ENCODE results near the gene STXBP2. TPM values are rescaled to one million over a fixed set of nuclear protein-coding genes. Genes with fewer than 3 reads are reported as not detected.

The STXBP2 gene
- total RNA-seq, 1 experiment from 2014 or later, result 94.4 TPM

DNA sequence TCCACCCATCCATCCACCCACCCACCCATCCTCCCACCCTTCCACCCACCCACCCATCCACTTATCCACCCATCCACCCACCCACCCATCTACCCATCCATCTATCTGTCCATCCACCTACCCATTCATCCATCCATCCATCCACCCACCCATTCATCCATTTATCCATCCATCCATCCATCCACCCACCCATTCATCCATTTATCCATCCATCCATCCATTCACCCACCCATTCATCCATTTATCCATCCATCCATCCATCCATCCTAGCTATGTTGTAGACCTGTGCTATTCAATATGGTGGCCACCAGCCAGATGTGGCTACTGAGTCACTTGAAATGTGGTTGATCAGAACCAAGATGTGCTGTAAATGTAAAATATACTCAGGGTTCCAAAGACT, 36.2 kb upstream of the STXBP2 start:
- ChIA-PET CTCF (no interaction called here), POLR2A (no interaction called here)
- Mint-ChIP-seq H3K4me1 (ENCODE audit: insufficient read depth, unreplicated experiment) (no peaks in the 10 kb centered on the region), H3K36me3 (ENCODE audit: insufficient read depth, unreplicated experiment) (no peaks in the 10 kb centered on the region), H3K27ac (ENCODE audit: low read depth, unreplicated experiment) (no peak overlapping the region), H3K9me3 (ENCODE audit: unreplicated experiment) (peaks cover 5% of the 10 kb centered on the region), H3K27me3 (ENCODE audit: insufficient read depth, unreplicated experiment) (no peaks in the 10 kb centered on the region), H3K4me3 (ENCODE audit: unreplicated experiment) (no peak overlapping the region)
- intact Hi-C loops (cut with micrococcal nuclease), result no loop called here
- DNase-seq (ENCODE audit: unreplicated experiment), result no peak
- TF ChIP-seq CTCF (IDR thresholded peaks at IDR 0.05; ENCODE audit: unreplicated experiment), result no peak
- BruUV-seq (replicated peaks), result no TSS peak

GRCh38 chr19:7602240-7602934, 34.5 kb upstream of the STXBP2 start:
- H3K4me3 Mint-ChIP-seq (ENCODE audit: unreplicated experiment), result no peak overlapping the region
- ChIA-PET POLR2A (interaction anchor here (0.7 kb wide), 1 partner anchor 16 kb away, joined by 3 read pairs; no protein-coding TSS in a partner anchor), CTCF (interaction anchor here (0.6 kb wide), 1 partner anchor 342 kb away, joined by 3 read pairs; no protein-coding TSS in a partner anchor)
- H3K27me3 Mint-ChIP-seq (ENCODE audit: insufficient read depth, unreplicated experiment), result no peaks in the 10 kb centered on the region
- H3K36me3 Mint-ChIP-seq (ENCODE audit: insufficient read depth, unreplicated experiment), result no peaks in the 10 kb centered on the region
- no peaks in the 10 kb centered on the region for H3K4me1 Mint-ChIP-seq (ENCODE audit: insufficient read depth, unreplicated experiment)
- no peak overlapping the region for H3K27ac Mint-ChIP-seq (ENCODE audit: low read depth, unreplicated experiment)
- peaks cover 7% of the 10 kb centered on the region for H3K9me3 Mint-ChIP-seq (ENCODE audit: unreplicated experiment)
- TF ChIP-seq CTCF (IDR thresholded peaks at IDR 0.05; ENCODE audit: unreplicated experiment), result no peak
- no peak for DNase-seq (ENCODE audit: unreplicated experiment)
- intact Hi-C loops (cut with micrococcal nuclease), result no loop called here
- no TSS peak for BruUV-seq (replicated peaks)

- Mint-ChIP-seq H3K36me3 (ENCODE audit: insufficient read depth, unreplicated experiment) (peaks cover 4% of the 10 kb centered on the region), H3K4me3 (ENCODE audit: unreplicated experiment) (no peak overlapping the region), H3K4me1 (ENCODE audit: insufficient read depth, unreplicated experiment) (no peaks in the 10 kb centered on the region), H3K9me3 (ENCODE audit: unreplicated experiment) (peaks cover 7% of the 10 kb centered on the region), H3K27ac (ENCODE audit: low read depth, unreplicated experiment) (no peak overlapping the region), H3K27me3 (ENCODE audit: insufficient read depth, unreplicated experiment) (no peaks in the 10 kb centered on the region)
- TF ChIP-seq CTCF (IDR thresholded peaks at IDR 0.05; ENCODE audit: unreplicated experiment), result no peak
- POLR2A ChIA-PET, result interaction anchor here (0.7 kb wide), 1 partner anchor 15 kb away, joined by 3 read pairs; no protein-coding TSS in a partner anchor
- intact Hi-C loops (cut with micrococcal nuclease), result no loop called here
- no peak for DNase-seq (ENCODE audit: unreplicated experiment)
- CTCF ChIA-PET, result no interaction called here
- no TSS peak for BruUV-seq (replicated peaks)
Measured at GRCh38 chr19:7602935-7603497, 33.9 kb upstream of the STXBP2 start.

DNA sequence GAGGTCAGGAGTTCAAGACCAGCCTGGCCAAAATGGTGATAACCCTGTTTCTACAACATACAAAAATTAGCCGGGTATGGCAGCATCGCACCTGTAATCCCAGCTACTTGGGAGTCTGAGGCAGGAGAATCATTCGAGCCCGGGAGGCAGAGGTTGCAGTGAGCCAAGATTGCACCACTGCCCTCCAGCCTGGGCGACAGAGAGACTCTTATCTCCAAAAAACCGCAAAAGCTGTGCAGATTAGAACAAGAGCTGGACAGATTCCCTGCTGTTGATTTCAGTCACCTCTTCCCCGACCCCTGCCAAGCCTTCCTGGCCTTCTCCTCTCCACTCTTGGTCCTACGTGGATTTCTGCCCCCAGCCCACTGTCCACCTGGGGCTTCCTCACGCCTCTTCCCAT, 33.0 kb upstream of the STXBP2 start:
- DNase-seq (ENCODE audit: unreplicated experiment), result no peak
- CTCF ChIA-PET, result interaction anchor here (0.6 to 2.2 kb wide), 2 partner anchors 36 to 46 kb away, joined by 3 to 7 read pairs; no protein-coding TSS in a partner anchor
- BruUV-seq (replicated peaks), result no TSS peak
- Mint-ChIP-seq H3K4me1 (ENCODE audit: insufficient read depth, unreplicated experiment) (no peaks in the 10 kb centered on the region), H3K27ac (ENCODE audit: low read depth, unreplicated experiment) (no peak overlapping the region), H3K36me3 (ENCODE audit: insufficient read depth, unreplicated experiment) (peaks cover 8% of the 10 kb centered on the region), H3K27me3 (ENCODE audit: insufficient read depth, unreplicated experiment) (no peaks in the 10 kb centered on the region), H3K9me3 (ENCODE audit: unreplicated experiment) (peaks cover 7% of the 10 kb centered on the region), H3K4me3 (ENCODE audit: unreplicated experiment) (no peak overlapping the region)
- intact Hi-C loops (cut with micrococcal nuclease), result no loop called here
- POLR2A ChIA-PET, result interaction anchor here (0.6 kb wide), 1 partner anchor 280 kb away, joined by 3 read pairs; no protein-coding TSS in a partner anchor
- no peak for TF ChIP-seq CTCF (IDR thresholded peaks at IDR 0.05; ENCODE audit: unreplicated experiment)

All from MCF 10A (cell line).